ENCODE data around the gene TPRG1.

Gene TPRG1

GRCh38 chr3:189167027-189167766, 4.6 kb upstream of the TPRG1 start:
- peak; percentile 17 for DNase-seq

GRCh38 chr3:189168711-189169110, 3.1 kb upstream of the TPRG1 start:
- DNase-seq, result no peak

- DNase-seq, result no peak
These were observed 2.0 kb upstream of the TPRG1 start for GRCh38 chr3:189169728-189170127.

GRCh38 chr3:189170559-189170958, 1.2 kb upstream of the TPRG1 start:
- DNase-seq, result no peak

- DNase-seq, result no peak
These were observed 1.1 kb downstream of the TPRG1 start for GRCh38 chr3:189172668-189173419.

- no peak for DNase-seq
These were observed 12.8 kb downstream of the TPRG1 start for GRCh38 chr3:189184566-189184965.

GRCh38 chr3:189186101-189186500, 14.3 kb downstream of the TPRG1 start:
- no peak for DNase-seq

- no peak for DNase-seq
These were observed 16.7 kb downstream of the TPRG1 start for GRCh38 chr3:189188466-189188865.

- DNase-seq, result no peak
These were observed 21.0 kb downstream of the TPRG1 start for GRCh38 chr3:189192725-189193124.

- DNase-seq, result peak; percentile 36
These were observed 23.5 kb downstream of the TPRG1 start for GRCh38 chr3:189195302-189195701.

- DNase-seq, result no peak
These were observed 30.3 kb downstream of the TPRG1 start for GRCh38 chr3:189202106-189202505.

GRCh38 chr3:189202583-189202982, 30.8 kb downstream of the TPRG1 start:
- DNase-seq, result no peak

GRCh38 chr3:189204167-189204866, 32.5 kb downstream of the TPRG1 start:
- DNase-seq, result no peak

GRCh38 chr3:189204937-189205336, 33.2 kb downstream of the TPRG1 start:
- no peak for DNase-seq

GRCh38 chr3:189210251-189210770, 38.5 kb downstream of the TPRG1 start:
- no peak for DNase-seq

- no peak for DNase-seq
These were observed 40.9 kb downstream of the TPRG1 start for GRCh38 chr3:189212681-189213080.

- no peak for DNase-seq
These were observed 42.9 kb downstream of the TPRG1 start for GRCh38 chr3:189214651-189215050.

- DNase-seq, result no peak
These were observed 51.3 kb downstream of the TPRG1 start for GRCh38 chr3:189222927-189223636.

GRCh38 chr3:189225431-189225830, 53.7 kb downstream of the TPRG1 start:
- DNase-seq, result no peak

- DNase-seq, result no peak
These were observed 55.5 kb downstream of the TPRG1 start for GRCh38 chr3:189227249-189227648.

GRCh38 chr3:189229196-189229828, 57.5 kb downstream of the TPRG1 start:
- DNase-seq, result no peak

GRCh38 chr3:189232790-189233189, 61.0 kb downstream of the TPRG1 start:
- no peak for DNase-seq

All from activated CD4-positive, alpha-beta T cell treated with anti-CD3 and anti-CD28 coated beads for 48 hours (primary cell).